Activated naive CD8-positive, alpha-beta T cell treated with anti-CD3 and anti-CD28 coated beads for 36 hours (primary cell): ENCODE results near the gene SLC33A1. TPM values are rescaled to one million over a fixed set of nuclear protein-coding genes. Genes with fewer than 3 reads are reported as not detected.
A peak's percentile ranks its signal among the peaks of the same experiment; 100 is the strongest.
"Not testable (repeated sequence)": the region's sequence is repeated elsewhere in the genome, so short reads cannot be mapped to it uniquely, and the experiment has no call there.

Source experiments
- DNase-seq: peaks from one replicate; pipeline ENCODE4 v3.0.0; 2021
- H3K27ac Mint-ChIP-seq: one replicate; pipeline ENCODE4 v1.8.0; 2022; ENCODE audit warnings: mild to moderate bottlenecking, moderate library complexity, mixed read lengths
- H3K27me3 Mint-ChIP-seq: one replicate; pipeline ENCODE4 v1.8.0; 2022; ENCODE audit warnings: mild to moderate bottlenecking, mixed read lengths
- H3K36me3 Mint-ChIP-seq: one replicate; pipeline ENCODE4 v1.8.0; 2021; ENCODE audit warnings: mild to moderate bottlenecking, mixed read lengths
- H3K4me1 Mint-ChIP-seq: one replicate; pipeline ENCODE4 v1.8.0; 2021; ENCODE audit warnings: mixed read lengths
- H3K4me3 Mint-ChIP-seq: one replicate; pipeline ENCODE4 v1.8.0; 2022; ENCODE audit warnings: mild to moderate bottlenecking, moderate library complexity, mixed read lengths
- H3K9me3 Mint-ChIP-seq: one replicate; pipeline ENCODE4 v1.8.0; 2022; ENCODE audit warnings: mixed read lengths
- total RNA-seq, 2 experiments: library from RNA; stranded (reverse); gene quantifications; one replicate each; pipeline ENCODE4 v1.2.3, GENCODE V29; 2021

SLC33A1 gene
- total RNA-seq, 2 experiments from 2014 or later: 16.3 to 17.2 TPM

DNA sequence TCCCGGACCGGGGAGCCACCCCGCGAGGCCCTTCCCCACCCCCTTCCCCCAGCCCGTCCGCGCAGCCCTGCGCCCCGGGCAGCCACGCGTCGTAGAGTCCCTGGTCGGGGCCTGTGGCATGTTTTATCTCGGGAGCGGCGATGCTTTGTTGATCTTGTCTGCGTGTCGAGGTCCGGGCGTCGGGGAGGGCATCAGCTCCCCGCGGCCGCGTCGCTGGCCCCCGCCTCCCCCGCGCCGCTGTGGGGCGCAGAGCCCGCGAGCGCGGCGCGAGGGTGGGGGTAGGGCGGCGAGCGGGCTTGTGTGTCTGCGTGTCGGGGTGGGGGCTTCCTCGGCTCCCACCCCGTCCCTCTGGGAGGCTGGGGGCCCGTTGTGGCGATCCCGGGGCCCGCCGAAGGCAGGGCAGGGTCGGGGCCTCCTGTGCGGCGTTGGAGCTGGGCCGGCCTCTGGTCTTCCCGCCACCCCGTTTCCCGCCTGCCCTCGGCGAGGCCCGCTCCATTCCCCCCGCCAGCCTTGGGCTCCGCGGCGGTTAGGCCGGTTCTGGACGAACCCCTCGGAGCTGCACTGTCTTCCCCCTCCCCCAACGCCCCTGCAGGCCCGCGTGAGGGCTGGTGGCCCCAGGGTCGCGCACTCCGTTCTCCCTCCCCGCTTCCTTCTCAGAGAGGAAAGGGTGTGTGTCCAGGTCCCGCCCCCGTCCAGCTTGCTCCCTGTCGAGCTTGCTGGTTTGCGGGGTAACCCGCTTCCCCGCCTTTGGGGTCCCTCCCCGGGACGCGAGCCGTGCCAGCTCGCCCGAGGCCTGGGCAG lies 16.9 kb upstream of the SLC33A1 start:
- DNase-seq: peak; percentile 62
- H3K4me1 Mint-ChIP-seq: peaks cover 29% of the 10 kb centered on the region
- peak overlapping the region; percentile 94 for H3K4me3 Mint-ChIP-seq
- H3K9me3 Mint-ChIP-seq: no peaks in the 10 kb centered on the region
- H3K36me3 Mint-ChIP-seq: peaks cover 10% of the 10 kb centered on the region
- no peaks in the 10 kb centered on the region for H3K27me3 Mint-ChIP-seq
- peak overlapping the region; percentile 85 for H3K27ac Mint-ChIP-seq

DNA sequence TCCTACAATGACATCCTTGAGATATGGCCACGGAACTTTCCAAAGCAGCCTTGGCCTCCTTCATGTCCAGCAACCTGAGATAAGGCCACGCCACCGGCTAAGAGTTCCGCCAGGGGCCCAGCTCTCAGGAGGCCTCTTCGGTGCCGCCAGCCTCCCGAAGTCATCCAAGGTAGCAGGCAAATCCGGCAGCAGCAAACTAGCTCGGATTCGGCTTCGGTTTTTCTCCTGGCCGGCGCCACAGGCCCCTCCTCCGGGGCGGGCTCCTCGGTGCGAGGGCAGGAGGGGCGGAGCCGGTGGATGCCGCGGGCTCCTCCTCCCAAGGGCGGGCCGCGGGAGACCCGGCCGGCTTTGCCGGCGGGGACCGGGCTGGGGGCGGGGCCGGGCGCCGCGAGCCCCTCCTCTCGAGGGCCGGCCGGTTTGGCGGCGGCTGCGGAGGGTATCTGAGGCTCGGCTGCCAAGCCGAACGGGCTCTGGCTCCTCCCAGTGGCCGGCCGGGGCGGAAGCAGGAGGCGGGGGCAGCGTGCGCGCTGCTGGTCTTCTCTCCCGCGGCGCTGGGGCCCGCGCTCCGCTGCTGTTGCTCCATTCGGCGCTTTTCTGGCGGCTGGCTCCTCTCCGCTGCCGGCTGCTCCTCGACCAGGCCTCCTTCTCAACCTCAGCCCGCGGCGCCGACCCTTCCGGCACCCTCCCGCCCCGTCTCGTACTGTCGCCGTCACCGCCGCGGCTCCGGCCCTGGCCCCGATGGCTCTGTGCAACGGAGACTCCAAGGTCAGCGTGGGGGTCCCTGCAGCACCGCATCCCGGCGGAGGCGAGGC lies 16.1 kb upstream of the SLC33A1 start, which contains the start of gene GMPS:
Gene GMPS (plus strand): TSS at position 518 of the 812 bp plus-strand sequence. CDS start 221 bp downstream, at position 739.
- H3K9me3 Mint-ChIP-seq: no peaks in the 10 kb centered on the region
- H3K36me3 Mint-ChIP-seq: peaks cover 10% of the 10 kb centered on the region
- no peaks in the 10 kb centered on the region for H3K27me3 Mint-ChIP-seq
- H3K4me1 Mint-ChIP-seq: peaks cover 23% of the 10 kb centered on the region
- peak within 1 kb of the TSS; percentile 91 for H3K27ac Mint-ChIP-seq
- peak within 1 kb of the TSS; percentile 94 for H3K4me3 Mint-ChIP-seq
- DNase-seq: peak; percentile 99

DNA sequence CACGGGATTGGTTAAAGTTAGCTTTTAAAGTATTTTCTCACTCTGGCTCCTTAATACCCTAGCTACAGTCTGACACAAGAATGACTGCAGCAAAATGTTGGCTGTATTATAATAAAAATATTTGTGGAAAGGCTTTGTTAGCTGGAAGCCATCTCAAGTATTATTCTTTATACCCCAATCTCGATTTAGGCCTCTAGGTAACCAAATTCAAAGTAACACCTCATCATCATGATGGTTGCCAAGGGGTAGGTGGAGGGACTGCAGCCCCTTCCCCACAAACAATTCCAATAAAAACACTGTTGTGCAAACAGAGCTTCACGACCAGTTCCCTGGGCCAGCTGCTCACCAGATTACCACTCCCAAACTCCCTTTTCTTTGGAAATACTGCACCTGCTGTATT lies 15.5 kb upstream of the SLC33A1 start:
- Mint-ChIP-seq H3K27ac (peak overlapping the region; percentile 91), H3K27me3 (no peaks in the 10 kb centered on the region), H3K4me3 (peak overlapping the region; percentile 86), H3K36me3 (peaks cover 10% of the 10 kb centered on the region), H3K4me1 (peaks cover 22% of the 10 kb centered on the region), H3K9me3 (no peaks in the 10 kb centered on the region)
- no peak for DNase-seq

DNA sequence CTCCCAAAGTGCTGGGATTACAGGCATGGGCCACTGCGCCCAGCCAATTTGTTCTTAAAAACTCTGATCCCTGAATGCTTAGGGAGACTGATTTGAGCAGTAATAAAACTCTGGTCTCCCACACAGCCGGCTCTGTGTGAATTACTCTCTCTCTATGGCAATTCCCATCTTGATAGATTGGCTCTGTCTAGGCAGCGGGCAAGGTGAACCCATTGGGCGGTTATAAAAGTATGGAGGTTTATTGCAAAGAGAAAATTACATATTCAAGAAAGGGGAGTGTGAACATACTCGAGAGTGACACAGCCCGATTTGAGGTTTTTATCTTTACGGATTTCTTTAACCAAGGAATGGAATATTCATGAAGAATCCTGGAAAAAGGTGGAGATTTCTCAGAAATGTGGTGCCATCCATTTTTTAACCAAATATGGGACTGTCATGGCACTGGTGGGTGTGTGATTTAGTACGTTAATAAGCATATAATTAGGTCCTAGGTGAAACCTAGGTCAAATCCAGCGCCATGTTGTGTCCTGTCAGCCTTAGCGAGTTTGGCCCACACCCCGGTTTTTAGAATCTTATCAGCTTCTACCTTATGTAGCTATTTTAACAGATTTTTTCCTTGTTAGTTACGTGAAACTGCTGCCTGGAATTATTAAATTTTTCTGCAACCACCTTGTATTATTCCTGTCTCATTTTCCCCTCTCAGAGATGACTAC lies 9.0 kb upstream of the SLC33A1 start:
- no peak for DNase-seq
- no peaks in the 10 kb centered on the region for H3K9me3 Mint-ChIP-seq
- H3K27ac Mint-ChIP-seq: peak overlapping the region; percentile 79
- no peaks in the 10 kb centered on the region for H3K27me3 Mint-ChIP-seq
- peaks cover 24% of the 10 kb centered on the region for H3K4me1 Mint-ChIP-seq
- H3K4me3 Mint-ChIP-seq: peak overlapping the region; percentile 43
- peaks cover 3% of the 10 kb centered on the region for H3K36me3 Mint-ChIP-seq

DNA sequence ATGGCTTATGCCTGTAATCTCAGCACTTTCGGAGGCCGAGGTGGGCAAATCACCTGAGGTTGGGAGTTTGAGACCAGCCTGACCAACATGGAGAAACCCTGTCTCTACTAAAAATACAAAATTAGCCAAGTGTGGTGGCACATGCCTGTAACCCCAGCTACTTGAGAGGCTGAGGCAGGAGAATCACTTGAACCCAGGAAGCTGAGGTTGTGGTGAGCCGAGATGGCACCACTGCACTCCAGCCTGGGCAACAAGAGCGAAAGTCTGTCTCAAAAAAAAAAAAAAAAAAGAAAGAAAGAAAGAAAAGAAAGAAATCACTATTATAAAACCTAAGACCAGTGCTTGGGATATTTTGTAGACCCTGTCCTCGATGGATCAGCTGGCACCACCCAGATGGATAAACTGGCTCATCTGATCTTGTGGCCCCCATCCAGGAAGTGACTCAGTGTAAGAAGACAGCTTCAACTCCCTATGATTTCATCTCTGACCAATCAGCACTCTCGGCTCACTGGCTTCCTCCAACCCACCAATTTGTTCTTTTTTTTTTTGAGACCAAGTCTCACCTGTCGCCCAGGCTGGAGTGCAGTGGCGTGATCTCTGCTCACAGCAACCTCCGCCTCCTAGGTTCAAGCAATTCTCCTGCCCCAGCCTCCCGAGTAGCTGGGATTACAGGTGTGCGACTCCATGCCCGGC lies 8.2 kb upstream of the SLC33A1 start:
- peak; percentile 64 for DNase-seq
- Mint-ChIP-seq H3K4me3 (peak overlapping the region; percentile 43), H3K27ac (peak overlapping the region; percentile 79), H3K4me1 (peaks cover 27% of the 10 kb centered on the region)
- H3K9me3 Mint-ChIP-seq, H3K36me3 Mint-ChIP-seq, H3K27me3 Mint-ChIP-seq: not testable (repeated sequence)

DNA sequence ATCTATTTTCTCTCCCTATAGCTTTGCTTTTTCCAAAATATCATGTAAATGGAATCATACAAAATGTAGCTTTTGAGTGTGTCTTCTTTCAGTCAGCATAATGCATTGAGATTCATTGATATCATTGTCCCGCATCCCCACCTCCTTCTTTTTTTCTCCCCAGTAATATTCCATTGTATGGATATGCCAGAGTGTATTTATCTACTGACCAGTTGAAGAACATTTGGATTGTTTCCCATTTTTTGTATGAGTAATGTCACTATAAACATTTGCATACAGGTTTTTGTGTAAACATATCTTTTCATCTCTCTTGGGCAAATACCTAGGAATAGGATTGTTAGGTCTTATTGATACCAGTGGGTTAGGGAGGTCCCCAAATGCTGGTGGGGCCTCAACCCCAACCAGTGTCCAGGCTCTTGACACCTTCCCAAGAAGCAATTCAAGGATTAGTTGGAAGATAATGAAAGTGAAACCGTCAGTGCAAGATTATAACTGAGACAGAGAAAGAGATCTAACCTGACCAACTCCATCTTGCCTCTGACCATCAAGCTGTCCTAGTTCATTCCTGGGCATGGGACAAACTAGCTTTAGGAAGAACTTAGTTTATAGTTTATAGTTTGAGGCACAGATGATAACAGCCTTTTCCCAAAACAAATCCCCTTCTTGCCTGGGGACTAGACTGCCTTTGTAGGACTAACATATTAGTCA lies 7.4 kb upstream of the SLC33A1 start:
- Mint-ChIP-seq H3K9me3 (no peaks in the 10 kb centered on the region), H3K27me3 (no peaks in the 10 kb centered on the region), H3K36me3 (peaks cover 3% of the 10 kb centered on the region), H3K4me3 (no peak overlapping the region), H3K4me1 (peaks cover 27% of the 10 kb centered on the region), H3K27ac (peak overlapping the region; percentile 79)
- no peak for DNase-seq

DNA sequence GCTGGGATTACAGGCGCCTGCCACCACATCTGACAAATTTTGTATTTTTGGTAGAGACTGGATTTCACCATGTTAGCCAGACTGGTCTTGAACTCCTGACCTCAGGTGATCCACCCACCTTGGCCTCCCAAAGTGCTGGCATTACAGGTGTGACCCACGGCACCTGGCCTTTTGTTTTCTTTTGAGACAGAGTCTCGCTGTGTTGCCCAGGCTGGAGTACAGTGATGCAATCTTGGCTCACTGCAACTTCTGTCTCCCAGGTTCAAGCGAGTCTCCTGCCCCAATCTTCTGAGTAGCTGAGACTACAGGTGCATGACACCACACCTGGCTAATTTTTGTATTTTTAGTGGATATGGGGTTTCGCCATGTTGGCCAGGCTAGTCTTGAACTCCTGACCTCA lies 6.2 kb upstream of the SLC33A1 start:
- H3K27ac Mint-ChIP-seq, DNase-seq, H3K4me3 Mint-ChIP-seq: not testable (repeated sequence)

DNA sequence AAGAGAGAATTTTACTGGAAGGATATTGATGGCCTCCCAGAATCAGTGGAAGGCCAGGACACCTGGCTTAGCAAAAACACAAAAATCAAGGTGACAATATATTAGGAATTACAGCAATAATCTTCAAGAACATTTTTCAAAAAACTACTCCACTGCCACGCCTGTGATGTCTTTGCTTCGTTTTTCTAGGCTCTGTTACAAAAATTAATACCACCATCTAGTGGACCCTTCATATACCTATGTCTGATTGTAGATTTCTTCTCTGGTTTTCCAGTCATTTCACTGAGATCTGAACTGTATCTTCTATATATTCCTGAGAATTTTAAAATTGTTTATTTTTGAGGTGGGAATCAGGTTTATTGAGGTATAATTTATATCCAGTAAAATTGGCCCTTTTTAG lies 5.6 kb upstream of the SLC33A1 start:
- no peak overlapping the region for H3K27ac Mint-ChIP-seq
- H3K4me3 Mint-ChIP-seq: no peak overlapping the region
- H3K27me3 Mint-ChIP-seq: no peaks in the 10 kb centered on the region
- DNase-seq: no peak
- H3K36me3 Mint-ChIP-seq: peaks cover 4% of the 10 kb centered on the region
- no peaks in the 10 kb centered on the region for H3K9me3 Mint-ChIP-seq
- peaks cover 29% of the 10 kb centered on the region for H3K4me1 Mint-ChIP-seq

More for the DNA sequence above, 6.2 kb upstream of the SLC33A1 start:
- H3K4me1 Mint-ChIP-seq: peaks cover 27% of the 10 kb centered on the region
- H3K36me3 Mint-ChIP-seq, H3K27me3 Mint-ChIP-seq, H3K9me3 Mint-ChIP-seq: not testable (repeated sequence)

DNA sequence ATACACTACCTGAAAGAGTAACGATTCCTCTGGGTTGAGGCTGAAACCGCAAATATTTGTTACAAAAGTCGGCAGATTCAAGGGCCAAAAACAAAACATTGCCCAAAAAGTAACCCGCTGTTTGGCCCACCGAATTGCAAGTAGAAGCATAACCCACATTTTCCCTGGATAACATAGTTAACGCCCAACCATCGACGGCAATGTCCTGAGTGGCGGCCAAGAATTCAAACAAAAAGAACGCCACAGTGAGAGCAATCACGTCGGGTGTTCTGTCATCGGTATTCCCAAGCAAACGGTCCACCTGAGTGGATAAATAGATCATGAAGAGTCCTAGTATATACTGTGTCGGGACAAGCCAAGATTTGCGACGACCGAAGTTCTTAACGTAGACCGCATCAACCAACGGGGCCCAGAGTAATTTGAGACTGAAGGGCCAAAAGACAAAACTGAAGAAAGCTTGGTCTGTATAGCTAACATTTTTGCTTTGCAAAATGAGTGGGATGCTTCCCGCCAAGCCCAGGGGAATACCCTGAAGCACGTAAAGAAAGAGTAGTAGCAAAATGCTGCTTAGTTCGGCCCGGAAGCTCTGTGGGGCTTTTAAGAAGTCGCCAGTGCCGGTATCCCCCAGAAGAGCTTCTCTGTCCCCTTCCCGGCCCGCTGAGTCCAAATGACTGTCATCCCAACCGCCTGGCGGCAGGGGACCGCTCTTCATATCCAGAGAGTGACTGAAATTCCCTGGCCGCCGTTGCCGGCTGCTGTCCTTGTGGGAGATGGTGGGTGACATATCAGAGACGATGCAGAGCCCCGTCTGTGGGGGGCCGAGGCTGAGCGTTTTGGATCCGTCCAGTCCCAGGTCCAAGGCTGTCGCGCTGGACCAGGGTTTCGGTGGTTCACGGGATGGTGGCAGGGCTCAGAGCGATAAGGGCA lies 750 bp downstream of the SLC33A1 start:
- DNase-seq: peak; percentile 32
- H3K4me3 Mint-ChIP-seq: peak overlapping the region; percentile 97
- H3K27me3 Mint-ChIP-seq: no peaks in the 10 kb centered on the region
- H3K36me3 Mint-ChIP-seq: peaks cover 30% of the 10 kb centered on the region
- peak overlapping the region; percentile 99 for H3K27ac Mint-ChIP-seq
- peaks cover 37% of the 10 kb centered on the region for H3K4me1 Mint-ChIP-seq
- H3K9me3 Mint-ChIP-seq: no peaks in the 10 kb centered on the region

DNA sequence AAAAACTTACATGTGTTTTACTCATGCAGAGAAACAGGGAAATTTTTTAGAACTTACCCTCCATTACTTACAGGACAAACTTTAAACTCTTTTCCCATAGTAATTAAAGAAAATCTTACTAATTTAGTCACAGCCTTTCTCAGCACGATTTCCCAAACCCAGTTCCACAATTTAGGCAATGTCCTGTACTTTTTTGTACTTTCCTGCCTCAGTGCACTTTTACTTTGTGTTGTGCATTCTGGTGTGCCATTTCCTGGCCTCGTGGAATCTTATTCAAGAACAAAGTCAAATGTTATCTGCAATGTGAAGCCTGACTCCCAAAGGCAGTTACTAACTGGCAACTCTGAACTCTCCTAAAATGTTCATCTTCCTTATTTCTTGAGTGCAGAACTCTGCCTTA lies 1.9 kb downstream of the SLC33A1 start:
- DNase-seq: no peak
- peaks cover 37% of the 10 kb centered on the region for H3K4me1 Mint-ChIP-seq
- H3K36me3 Mint-ChIP-seq: peaks cover 34% of the 10 kb centered on the region
- H3K9me3 Mint-ChIP-seq: no peaks in the 10 kb centered on the region
- peak overlapping the region; percentile 97 for H3K4me3 Mint-ChIP-seq
- H3K27me3 Mint-ChIP-seq: no peaks in the 10 kb centered on the region
- H3K27ac Mint-ChIP-seq: peak overlapping the region; percentile 10

DNA sequence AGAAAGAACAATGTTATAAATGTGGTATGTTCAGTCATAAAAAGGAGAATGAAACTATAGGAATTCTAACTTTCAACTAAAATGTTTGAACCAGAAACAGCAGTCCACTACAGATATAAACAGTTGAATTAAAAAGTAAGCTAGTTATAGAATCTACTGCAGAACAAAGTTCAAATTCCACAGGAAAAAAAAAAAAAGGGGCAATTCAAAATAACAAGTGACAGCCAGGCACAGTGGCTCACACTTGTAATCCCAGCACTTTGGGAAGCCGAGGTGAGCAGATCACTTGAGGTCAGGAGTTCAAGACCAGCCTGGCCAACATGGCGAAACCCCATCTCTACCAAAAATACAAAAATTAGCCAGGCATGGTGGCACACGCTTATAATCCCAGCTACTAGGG lies 4.8 kb downstream of the SLC33A1 start:
- Mint-ChIP-seq H3K4me3 (peak overlapping the region; percentile 2), H3K36me3 (peaks cover 32% of the 10 kb centered on the region), H3K4me1 (peaks cover 42% of the 10 kb centered on the region)
- H3K27me3 Mint-ChIP-seq, H3K27ac Mint-ChIP-seq, DNase-seq, H3K9me3 Mint-ChIP-seq: not testable (repeated sequence)

DNA sequence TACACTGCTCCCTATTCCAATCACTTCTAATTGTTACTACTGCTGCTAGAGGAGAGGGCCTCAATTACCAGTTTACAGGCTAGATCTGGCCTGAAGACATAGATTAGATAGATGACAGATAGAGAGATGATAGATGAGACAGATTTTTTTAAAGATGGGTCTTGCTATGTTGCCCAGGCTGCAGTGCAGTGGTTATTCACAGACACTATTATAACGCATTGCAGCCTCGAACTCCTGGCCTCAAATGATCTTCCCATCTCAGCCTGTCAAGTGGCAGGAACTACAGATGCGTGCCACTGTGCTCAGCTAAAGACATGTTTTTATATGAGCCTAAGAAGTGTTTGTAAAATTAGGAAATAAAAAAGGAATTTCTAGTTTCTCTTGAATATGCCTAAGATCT lies 6.2 kb downstream of the SLC33A1 start:
- Mint-ChIP-seq H3K27me3 (no peaks in the 10 kb centered on the region), H3K9me3 (no peaks in the 10 kb centered on the region), H3K4me1 (peaks cover 53% of the 10 kb centered on the region), H3K36me3 (peaks cover 27% of the 10 kb centered on the region), H3K27ac (no peak overlapping the region), H3K4me3 (no peak overlapping the region)
- no peak for DNase-seq

DNA sequence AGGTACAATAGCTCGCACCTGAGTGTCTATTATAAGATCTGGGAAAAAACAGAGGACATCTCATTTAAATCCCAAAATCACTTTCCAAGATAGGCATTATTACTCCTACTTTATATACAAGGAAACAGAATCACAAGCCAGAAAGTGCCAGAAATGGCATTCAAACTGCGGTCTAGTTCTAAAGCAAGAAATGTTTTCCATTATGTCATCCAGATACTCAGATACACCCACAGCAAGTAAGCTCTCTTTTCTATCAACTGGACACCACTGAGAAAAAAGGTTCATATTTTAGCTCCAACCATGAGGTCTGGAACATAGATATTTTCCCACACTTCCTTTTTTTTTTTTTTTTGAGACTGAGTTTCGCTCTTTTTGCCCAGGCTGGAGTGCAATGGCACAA lies 8.1 kb downstream of the SLC33A1 start:
- Mint-ChIP-seq H3K27me3 (no peaks in the 10 kb centered on the region), H3K36me3 (peaks cover 12% of the 10 kb centered on the region), H3K4me3 (peak overlapping the region; percentile 6), H3K27ac (no peak overlapping the region), H3K9me3 (no peaks in the 10 kb centered on the region), H3K4me1 (peaks cover 43% of the 10 kb centered on the region)
- DNase-seq: no peak
